ENCODE measurements around the gene SLC22A4.
A peak's percentile ranks its signal among the peaks of the same experiment; 100 is the strongest.

SLC22A4 gene

DNA sequence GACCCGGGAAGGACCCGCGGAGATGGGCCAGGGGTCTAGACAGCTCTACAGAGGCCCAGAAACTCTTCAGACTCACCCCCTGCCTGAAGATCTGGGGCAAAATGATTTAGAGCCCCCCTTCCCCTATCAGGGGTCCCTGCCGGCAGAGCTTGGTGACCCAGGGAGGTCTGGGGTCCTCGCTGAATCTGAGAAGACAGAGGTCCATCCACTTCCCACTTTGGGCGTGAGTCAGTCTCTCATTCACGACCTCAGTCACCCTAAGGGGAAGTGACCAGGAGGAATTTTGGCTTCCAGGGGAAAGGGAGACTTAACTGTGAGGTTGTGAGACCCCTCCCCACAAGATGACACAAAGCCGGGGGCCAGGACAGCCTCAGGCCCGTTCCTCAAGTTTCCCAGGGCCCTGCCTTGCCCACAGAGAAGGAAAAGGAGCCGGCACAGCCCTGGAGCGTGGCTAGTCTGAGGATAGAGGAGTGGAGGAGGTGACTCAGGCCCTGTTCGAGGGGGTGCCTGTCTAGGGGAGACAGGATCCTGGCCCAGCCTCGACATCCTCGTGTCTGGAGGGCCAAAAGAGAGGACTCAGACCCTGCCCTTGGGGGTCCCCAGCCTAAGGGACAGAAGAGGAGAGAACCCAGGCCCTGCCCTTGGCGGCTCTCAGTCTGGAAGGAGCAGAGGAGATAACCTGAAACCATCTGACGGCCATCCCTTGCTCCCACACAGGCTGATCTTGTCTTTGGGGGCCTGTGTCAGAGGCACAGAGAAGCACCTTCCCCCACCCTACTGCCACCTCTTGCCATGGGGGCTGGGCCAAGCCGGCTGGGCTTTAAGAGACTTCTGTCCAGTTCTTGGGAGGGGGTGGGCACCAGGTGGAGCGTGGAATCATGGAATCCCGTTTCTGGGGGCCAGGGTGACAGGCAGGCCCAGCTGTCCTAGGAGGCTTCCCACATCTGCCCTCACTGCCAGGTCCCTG, 35.8 kb upstream of the SLC22A4 start:
- TF ChIP-seq, protein P1, sequence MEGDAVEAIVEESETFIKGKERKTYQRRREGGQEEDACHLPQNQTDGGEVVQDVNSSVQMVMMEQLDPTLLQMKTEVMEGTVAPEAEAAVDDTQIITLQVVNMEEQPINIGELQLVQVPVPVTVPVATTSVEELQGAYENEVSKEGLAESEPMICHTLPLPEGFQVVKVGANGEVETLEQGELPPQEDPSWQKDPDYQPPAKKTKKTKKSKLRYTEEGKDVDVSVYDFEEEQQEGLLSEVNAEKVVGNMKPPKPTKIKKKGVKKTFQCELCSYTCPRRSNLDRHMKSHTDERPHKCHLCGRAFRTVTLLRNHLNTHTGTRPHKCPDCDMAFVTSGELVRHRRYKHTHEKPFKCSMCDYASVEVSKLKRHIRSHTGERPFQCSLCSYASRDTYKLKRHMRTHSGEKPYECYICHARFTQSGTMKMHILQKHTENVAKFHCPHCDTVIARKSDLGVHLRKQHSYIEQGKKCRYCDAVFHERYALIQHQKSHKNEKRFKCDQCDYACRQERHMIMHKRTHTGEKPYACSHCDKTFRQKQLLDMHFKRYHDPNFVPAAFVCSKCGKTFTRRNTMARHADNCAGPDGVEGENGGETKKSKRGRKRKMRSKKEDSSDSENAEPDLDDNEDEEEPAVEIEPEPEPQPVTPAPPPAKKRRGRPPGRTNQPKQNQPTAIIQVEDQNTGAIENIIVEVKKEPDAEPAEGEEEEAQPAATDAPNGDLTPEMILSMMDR (conservative IDR thresholded peaks at IDR 0.05; ENCODE audit: low read length) = no peak
- peak; percentile 51 for DNase-seq (ENCODE audit: low read depth)
- peak overlapping the region; percentile 78 for H3K4me3 ChIP-seq (ENCODE audit: low read length)

DNA sequence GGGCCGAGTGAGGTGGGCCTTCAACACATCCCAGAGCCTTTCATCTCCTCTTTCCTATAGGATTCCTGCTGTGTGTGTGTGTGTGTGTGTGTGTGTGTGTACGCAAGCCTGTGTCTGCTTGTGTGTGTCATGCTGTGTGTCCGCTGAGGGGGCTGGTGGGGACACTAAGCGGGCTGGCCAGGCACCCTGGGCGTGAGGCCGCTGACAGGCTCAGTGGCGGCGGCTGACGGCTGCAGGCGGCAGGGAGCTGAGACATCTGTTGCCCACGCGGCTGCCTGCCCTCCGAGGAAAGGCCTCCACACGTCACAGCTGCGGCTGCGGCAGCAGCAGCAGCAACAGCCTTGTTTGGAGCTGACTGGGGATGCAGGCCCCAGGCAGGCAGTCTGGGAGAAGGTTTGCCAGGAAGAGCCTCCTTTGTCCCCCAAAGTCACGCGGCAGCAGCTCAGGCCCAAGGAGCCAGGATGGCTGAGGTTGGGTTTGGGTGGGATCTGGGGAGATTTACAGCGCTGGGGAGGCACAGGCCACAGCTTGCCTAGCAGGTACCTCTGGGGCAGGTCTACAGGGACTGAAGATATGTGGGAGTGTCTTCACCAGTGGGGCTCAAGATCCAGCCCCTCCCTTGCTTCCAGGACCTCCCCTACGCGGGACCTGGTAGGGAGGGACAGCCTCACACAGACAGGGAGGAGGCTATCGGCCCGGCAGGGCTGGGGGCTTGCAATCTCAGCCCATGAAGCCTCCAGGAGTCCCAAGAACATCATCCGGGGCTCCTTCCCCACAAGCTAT, 34.9 kb upstream of the SLC22A4 start:
- peak overlapping the region; percentile 78 for H3K4me3 ChIP-seq (ENCODE audit: low read length)
- TF ChIP-seq, protein P1 (conservative IDR thresholded peaks at IDR 0.05; ENCODE audit: low read length) = no peak
- peak; percentile 93 for DNase-seq (ENCODE audit: low read depth)

DNA sequence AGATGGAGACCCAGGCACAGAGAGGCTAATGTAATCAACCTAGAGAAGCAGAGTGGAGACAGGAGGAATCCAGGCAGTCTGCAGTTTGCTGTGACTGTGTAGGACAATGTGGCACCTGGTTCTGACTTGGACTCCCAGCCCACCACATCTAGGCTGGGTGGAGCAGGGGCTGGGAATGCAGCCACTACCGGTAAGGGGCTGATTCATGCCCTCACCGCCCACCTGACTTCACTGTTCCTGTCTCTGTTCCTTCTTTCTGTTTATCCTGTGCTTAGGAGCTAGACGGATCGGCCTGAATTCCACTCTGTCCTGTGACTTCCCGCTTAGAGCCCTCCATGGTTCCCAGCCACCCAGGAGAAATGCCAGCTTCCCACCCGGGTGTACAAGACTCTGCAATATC, 34.1 kb upstream of the SLC22A4 start:
- peak overlapping the region; percentile 78 for H3K4me3 ChIP-seq (ENCODE audit: low read length)

DNA sequence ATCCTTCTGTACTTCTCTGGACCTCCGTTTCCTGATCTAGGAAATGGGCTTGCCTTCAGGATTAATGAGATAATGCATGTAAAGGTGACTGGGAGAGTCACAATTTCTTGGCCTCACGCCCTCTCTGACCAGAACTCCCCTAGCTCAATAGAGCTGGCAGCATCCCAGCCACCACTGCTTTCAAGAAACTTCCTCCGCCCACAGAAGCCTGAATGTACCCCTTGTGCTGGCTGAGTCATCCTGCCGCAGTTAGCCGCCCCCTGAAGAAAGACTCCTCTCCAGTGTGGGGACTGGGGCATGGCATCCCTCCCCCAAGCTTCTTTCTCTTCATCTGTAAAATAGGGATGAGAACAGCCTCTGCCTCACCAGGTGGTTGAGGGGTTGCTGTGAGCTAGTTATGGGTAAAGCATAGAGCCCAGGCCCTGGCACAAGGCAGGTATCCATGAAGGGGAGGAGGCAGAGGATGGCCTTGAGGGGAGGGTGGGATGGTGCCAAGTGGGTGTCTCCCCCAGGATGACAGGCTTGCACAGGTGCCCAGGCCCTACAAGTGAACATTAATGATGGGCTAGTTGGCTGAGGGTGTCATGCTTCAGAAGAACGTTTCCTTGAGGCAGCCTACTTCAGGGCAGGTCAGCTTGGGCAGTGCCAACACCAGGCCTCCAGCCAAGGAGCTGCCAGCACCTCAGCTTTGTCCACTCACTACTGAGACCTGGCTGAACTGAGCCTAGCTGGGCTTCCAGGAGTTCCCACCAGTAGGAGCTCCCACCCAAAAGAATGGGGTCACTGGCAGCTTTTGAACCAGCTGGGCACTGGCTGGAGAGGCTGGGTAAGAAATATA, 33.3 kb upstream of the SLC22A4 start:
- peak; percentile 73 for DNase-seq (ENCODE audit: low read depth)
- TF ChIP-seq, protein P1 (conservative IDR thresholded peaks at IDR 0.05; ENCODE audit: low read length) = no peak
- H3K4me3 ChIP-seq (ENCODE audit: low read length) = no peak overlapping the region

More for the DNA sequence above, 34.1 kb upstream of the SLC22A4 start:
- TF ChIP-seq, protein P1 (conservative IDR thresholded peaks at IDR 0.05; ENCODE audit: low read length) = no peak
- DNase-seq (ENCODE audit: low read depth) = no peak

DNA sequence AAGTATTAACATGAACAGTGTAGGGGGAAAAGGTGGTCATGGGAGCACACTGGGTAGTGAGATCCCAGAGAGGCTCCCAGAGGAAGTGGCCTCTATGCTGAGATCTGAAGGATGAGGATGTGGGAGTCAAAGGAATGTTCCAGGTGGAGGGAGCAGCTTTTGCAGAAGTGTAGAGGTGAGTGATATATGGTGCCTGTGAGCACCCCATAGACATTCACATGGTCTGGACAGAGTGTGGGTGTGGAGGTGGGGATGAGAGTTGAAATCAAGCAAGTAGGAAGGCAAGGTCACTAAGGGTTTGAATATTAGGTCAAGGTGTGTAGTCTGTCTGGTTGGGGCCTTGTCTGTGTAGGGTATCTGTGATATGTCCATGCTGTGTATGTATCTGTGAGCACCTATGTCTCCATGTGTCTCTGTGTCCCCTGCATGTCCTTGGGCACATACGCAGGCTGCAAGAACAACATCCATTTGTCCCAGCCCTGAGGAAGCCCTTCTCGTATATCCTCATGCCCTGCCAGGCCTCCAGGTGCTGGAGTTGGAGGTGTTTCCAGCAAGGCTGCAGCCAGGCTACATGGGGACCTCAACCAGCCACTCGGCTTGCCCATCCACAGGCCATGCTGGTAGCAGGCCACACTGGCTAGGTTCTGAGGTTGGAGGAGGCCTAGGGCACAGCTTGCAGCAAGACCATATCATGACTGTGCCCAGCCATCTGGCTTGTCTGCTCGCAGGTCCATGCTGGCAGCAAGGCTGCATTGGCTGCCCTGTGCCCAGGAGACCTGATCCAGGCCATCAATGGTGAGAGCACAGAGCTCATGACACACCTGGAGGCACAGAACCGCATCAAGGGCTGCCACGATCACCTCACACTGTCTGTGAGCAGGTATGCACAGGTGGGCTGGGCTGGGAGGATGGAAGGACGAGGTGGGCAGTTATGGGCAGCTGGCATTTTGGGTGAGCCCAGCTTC, 32.0 kb upstream of the SLC22A4 start:
- TF ChIP-seq, protein P1 (conservative IDR thresholded peaks at IDR 0.05; ENCODE audit: low read length) = no peak
- no peak for DNase-seq (ENCODE audit: low read depth)
- H3K4me3 ChIP-seq (ENCODE audit: low read length) = no peak overlapping the region
